Cardiac fibroblast (primary cell): Measurements from ENCODE around the gene GRPEL2.

Experiments used
- DNase-seq, 2 donors: peaks; one replicate each; pipeline versions ENCODE4 v3.0.0 to v3.0.0-alpha.2; 2010; ENCODE audit warnings: low read depth in 2 of 2
- H3K4me3 ChIP-seq, 2 donors: replicated peaks in 1 of 2; 1 replicate in 1 of 2; 2 replicates in 1 of 2; pipeline ENCODE4 v1.5.1; 2011; ENCODE audit warnings: low read depth in 2 of 2, low read length in 2 of 2, mild to moderate bottlenecking in 2 of 2, moderate library complexity in 1 of 2
- CTCF ChIP-seq: IDR thresholded peaks from one replicate; pipeline ENCODE4 v1.5.1; 2011; ENCODE audit warnings: low read depth, mild to moderate bottlenecking, low read length, inconsistent platforms

GRPEL2 gene

GRCh38 chr5:149301049-149301743, 44.1 kb upstream of the GRPEL2 start:
- DNase-seq = no peak
- H3K4me3 ChIP-seq = no peak overlapping the region
- TF ChIP-seq CTCF = no peak

- peak in 1 of 2 donors; percentile 56 for DNase-seq
- no peak for TF ChIP-seq CTCF
- H3K4me3 ChIP-seq = no peak overlapping the region
Observed at GRCh38 chr5:149301744-149302380, 43.4 kb upstream of the GRPEL2 start.

GRCh38 chr5:149302641-149303040, 42.7 kb upstream of the GRPEL2 start:
- no peak overlapping the region for H3K4me3 ChIP-seq
- no peak for TF ChIP-seq CTCF
- DNase-seq = no peak

GRCh38 chr5:149303210-149303609, 42.1 kb upstream of the GRPEL2 start:
- H3K4me3 ChIP-seq = no peak overlapping the region
- no peak for DNase-seq
- no peak for TF ChIP-seq CTCF

GRCh38 chr5:149304195-149305078, 40.9 kb upstream of the GRPEL2 start:
- DNase-seq = no peak
- no peak for TF ChIP-seq CTCF
- H3K4me3 ChIP-seq = no peak overlapping the region

GRCh38 chr5:149309354-149309753, 35.9 kb upstream of the GRPEL2 start:
- DNase-seq = no peak
- no peak overlapping the region for H3K4me3 ChIP-seq
- no peak for TF ChIP-seq CTCF
